Stimulated activated CD4-positive, alpha-beta T cell treated with anti-CD3 and anti-CD28 coated beads, TNF-alpha, amount 100 ng/mL, for 48 hours (primary cell): ENCODE data around the gene ZMYM5.
A peak's percentile ranks its signal among the peaks of the same experiment; 100 is the strongest.
"Not testable (repeated sequence)": the region's sequence is repeated elsewhere in the genome, so short reads cannot be mapped to it uniquely, and the experiment has no call there.

Experiments
- DNase-seq, 3 donors: peaks; one replicate each; pipeline ENCODE4 v3.0.0-alpha.2; 2020; ENCODE audit warnings: low read depth in 3 of 3

ZMYM5 gene

GRCh38 chr13:19863323-19864023, at the start of gene ZMYM5:
ZMYM5 (minus strand) TSS chr13:19863649; CDS start chr13:19852180, 11,469 bp downstream.
- peak; percentile 89 to 95 (median 93) for DNase-seq

DNA sequence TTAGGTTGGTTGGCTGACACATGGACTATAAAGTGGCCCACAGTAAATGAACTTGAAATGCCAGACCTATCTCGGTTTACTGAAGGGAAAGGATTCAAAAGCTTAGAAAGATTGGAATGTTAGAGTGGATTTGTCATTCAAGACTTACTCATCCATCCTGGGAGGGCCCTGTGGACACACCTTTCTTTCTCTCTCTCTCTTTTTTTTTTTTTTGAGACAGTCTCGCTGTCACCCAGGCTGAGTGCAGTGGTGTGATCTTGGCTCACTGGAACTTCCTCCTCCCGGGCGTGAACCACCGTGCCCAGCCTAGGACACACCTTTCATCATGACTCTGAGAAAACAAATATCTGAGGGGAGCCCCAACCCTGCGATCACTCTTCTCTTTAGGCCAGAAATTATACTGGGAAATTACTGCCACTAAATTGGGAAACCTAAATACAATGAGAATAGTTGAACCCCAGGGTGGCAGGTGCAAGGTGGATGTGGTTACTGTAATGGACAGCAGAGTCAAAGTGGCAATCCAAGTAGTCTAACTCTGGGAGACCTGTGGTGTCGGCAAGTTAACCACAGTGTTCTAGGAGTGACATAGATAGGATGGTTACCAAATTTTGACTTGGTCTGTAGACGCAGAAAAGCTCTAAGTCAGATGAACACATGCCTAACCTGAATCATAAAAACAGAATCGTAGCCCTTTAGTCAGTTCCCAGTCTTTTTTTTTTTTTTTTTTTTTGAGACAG, 47.1 kb upstream of the ZMYM5 start:
- DNase-seq, result no peak

- DNase-seq, result no peak
Observed at GRCh38 chr13:19908350-19908986, 45.0 kb upstream of the ZMYM5 start.

- not testable (repeated sequence) for DNase-seq
Observed at GRCh38 chr13:19905487-19906195, 42.2 kb upstream of the ZMYM5 start.

- DNase-seq, result no peak
Observed at GRCh38 chr13:19890030-19890429, 26.6 kb upstream of the ZMYM5 start.

DNA sequence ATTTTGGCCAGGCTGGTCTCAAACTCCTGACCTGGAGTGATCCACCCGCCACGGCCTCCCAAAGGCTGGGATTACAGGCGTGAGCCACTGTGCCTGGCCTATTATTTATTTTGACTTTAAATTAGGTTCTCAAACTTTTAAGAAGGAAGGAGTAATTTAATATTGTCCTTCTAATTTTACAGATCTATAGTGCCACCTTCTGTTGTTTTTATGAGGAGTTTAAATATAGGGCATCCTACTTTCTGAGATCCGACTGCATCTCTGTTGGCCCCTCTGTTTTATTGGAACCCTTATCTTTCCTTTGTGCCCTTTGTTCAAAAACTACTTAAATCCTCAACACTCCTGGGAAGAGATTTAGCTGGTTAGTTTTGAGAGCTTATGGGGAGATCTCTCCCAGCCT, 25.4 kb upstream of the ZMYM5 start:
- no peak for DNase-seq

- no peak for DNase-seq
Observed at GRCh38 chr13:19882231-19882630, 18.8 kb upstream of the ZMYM5 start.

DNA sequence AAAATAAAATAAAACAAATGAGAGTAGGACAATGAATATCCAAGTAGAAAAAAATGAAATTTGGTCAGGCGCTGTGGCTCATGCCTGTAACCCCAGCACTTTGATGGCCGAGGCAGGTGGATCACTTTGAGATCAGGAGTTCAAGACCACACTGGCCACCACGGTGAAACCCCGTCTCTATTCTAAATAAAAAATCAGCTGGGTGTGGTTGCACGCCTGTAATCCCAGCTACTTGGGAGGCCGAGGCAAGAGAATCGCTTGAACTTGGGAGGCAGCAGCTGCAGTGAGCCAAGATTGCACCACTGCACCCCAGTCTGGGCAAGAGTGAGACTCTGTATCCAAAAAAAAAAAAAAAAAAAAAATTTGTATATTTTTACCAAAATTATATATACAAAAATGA, 18.2 kb upstream of the ZMYM5 start:
- no peak for DNase-seq

DNA sequence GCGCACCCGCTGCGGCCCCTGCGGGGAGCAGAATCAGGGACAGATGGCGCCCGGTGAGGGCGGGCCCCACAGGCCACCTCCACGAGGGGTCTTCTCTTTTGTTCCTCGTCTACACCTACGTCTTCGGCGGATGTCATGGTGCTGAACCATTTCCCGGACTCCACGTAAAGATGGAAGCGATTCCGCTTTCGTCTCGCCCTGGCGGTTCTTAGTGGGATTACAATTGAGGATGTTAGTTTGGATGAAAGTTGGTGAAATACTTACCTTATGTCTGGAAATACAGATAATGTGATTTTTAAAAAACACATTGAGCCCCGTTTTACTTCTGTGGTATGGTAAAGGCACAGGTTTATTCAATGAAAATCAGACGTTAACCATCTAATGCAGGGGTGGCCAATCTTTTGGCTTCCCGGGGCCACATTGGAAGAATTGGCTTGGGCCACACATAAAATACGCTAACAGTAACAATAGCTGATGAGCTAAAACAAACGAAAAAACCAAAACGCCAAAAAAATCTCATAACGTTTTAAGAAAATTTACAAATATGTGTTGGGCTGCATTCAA, 1.4 kb upstream of the ZMYM5 start:
- DNase-seq, result peak; percentile 52 to 67 (median 58)

DNA sequence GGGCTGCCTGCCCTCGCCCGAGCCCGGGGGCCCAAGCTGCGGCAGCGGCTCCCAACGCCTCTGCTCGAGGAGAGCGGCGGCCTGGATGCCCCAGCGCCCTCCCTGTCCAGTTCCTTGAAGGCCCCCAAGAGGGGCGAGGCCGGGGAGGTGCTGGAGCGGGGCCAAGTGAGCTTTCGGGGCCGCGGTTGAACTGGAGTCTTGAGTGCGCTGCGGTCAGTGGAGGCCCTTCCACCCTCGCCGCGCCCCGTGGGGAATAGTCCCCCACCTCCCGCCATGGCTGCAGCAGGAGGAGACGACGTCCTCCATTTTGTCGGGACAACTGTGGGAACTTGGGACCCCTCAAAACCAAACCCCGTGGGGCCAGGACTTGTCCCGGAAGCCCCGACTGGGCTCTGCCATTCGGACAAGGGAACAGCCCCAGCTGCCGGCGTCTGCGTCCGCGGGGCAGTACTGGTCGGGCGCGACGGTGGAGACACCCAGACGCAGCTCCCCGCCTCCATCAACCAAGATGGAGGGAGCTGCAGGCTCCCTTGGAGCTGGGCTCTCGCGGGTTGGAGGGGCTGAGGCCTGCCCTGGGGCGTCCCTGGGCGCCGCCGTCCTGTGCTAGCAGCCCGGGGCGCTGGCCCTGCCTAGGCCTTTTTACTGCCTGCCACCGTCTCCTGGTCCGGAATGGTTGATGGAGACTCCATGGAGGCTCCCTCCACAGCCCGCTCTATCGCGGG, 736 bp upstream of the ZMYM5 start:
- peak; percentile 27 to 41 (median 40) for DNase-seq

DNA sequence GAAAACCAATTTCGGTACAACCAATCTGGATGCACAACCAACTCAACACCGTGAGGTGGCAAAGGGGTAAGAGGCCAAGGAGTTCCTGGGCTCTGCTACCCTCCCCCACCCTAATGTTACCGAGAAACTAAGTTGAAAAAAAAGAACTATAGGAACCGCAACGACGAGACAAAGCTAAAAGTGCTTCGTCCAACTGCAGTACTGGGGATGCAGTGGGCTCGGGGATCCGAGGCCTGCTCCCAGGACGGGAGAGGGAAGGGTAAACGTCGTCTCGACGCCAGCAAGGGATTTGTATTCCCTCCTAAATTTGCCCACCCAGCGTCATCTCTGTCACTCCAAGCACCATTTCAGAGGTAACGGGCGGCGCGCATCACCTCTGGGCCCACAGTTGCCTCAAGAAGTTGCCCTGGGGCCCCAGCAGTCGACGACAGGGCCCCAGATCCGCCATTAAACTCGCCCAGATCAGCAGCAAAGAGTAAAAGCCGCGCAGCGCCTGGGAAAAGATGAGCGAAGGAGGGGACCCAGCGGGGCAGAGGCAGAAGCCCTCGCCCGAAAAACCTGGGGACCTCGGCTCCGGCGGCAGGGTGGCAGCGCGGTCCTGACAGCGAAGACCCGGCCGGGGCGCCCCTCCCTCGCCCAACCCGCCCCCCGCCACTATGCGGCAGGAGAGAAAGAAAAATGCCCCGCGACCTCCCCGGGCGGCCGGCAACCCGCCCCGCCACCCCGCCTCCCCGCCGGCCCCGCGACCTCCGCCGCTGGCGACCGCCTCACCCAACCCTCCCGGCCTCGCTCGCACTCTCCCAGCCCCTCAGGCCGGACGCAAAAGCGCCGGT, 752 bp downstream of the ZMYM5 start:
- peak; percentile 19 to 39 (median 19) for DNase-seq

DNA sequence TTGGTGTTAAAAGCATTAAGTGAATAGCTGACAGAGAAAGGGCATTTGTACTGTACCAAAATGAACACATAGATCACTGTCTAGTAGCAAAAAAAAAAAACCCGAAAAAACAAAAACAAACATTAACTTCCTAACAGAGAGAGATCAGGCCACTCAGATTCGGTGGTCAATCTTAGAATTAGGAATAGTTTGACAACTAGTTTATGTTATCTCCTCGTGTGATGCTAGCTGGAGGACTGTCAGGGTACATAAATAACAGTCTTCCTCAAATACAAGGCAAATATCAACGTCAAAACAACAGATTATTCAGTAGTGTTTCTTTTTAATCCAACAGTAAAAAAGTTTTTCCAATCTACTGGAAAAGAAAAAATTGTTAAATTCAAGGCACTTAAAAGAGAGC, 1.7 kb downstream of the ZMYM5 start:
- no peak for DNase-seq

DNA sequence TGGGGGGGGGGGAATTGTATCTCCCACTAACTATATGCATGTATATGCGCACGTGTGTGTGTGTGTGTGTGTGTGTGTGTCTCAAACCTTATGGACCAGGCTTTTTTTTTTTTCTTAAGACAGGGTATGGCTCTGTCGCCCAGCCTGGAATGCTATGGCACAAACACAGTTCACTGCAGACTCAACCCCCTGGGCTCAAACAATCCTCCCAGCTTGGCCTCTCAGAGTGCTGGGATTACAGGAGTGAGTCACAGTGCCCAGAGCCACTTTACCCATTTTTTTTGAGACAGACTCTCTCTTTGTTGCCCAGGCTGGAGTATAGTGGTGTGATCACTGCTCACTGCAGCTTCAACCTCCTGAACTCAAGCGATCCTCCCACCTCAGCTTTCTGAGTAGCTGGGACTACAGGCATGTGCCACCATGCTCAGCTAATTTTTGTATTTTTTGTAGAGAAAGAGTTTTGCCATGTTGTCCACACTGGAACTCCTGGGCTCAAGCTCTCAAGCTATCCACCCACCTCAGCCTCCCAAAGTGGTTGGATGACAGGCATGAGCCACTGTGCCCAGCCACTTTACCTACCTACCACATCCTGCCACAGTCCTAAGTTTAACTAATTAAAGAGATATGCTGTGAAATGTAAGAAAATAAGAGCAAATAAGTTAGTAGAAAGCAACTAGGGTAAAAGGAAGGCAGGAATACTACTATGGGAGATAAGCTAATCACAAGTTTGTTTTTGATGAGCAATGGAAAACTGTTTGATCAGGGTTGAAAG, 2.4 kb downstream of the ZMYM5 start:
- no peak for DNase-seq

- DNase-seq, result not testable (repeated sequence)
Observed at GRCh38 chr13:19857637-19858036, 5.8 kb downstream of the ZMYM5 start.

GRCh38 chr13:19852766-19853165, 10.7 kb downstream of the ZMYM5 start:
- no peak for DNase-seq

DNA sequence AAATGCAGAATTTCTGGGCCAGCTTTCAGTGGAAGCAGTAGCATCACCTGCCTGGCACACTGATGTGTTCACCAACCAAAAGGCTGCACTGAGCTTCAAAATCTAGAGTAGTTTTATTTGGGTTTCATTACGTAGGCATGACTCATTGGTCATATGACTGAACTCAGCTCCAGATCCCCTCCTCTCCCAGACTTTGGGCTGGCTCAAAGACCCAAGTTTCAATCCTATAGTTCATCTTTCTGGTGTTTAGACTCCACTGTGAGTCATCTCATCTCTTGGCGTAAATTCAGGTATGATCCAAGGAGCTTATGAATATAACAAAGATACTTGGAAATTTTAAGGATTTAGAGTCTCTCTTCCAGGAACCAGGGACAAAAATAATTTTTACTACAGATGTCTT, 17.7 kb downstream of the ZMYM5 start:
- DNase-seq, result no peak

- no peak for DNase-seq
Observed at GRCh38 chr13:19838865-19839275, 24.6 kb downstream of the ZMYM5 start.

- DNase-seq, result no peak
Observed at GRCh38 chr13:19836472-19836871, 27.0 kb downstream of the ZMYM5 start.

GRCh38 chr13:19834704-19835103, 28.7 kb downstream of the ZMYM5 start:
- no peak for DNase-seq
